H9 (cell line): ENCODE results near the gene IL25. TPM values are rescaled to one million over a fixed set of nuclear protein-coding genes. Genes with fewer than 3 reads are reported as not detected.
"Not testable (repeated sequence)": the region's sequence is repeated elsewhere in the genome, so short reads cannot be mapped to it uniquely, and the experiment has no call there.

ENCODE experiments used
- DNase-seq: peaks from one replicate; pipeline ENCODE4 v3.0.0-alpha.2; 2017
- H2AFZ ChIP-seq: one replicate; pipeline ENCODE4 v1.6.1; 2013; ENCODE audit warnings: mild to moderate bottlenecking, low read length, control low read depth, moderate library complexity
- H2AK5ac ChIP-seq: 2 replicates; pipeline ENCODE4 v1.6.1; 2013; ENCODE audit warnings: low read length, control low read depth, mixed read lengths; ENCODE audit not compliant: insufficient read length
- H2BK120ac ChIP-seq: one replicate; pipeline ENCODE4 v1.6.1; 2013; ENCODE audit warnings: low read depth, mild to moderate bottlenecking, low read length, control low read depth, inconsistent platforms; ENCODE audit not compliant: poor library complexity, severe bottlenecking
- H2BK12ac ChIP-seq: 2 replicates; pipeline ENCODE4 v1.6.1; 2013; ENCODE audit warnings: low read length, control low read depth, mixed read lengths, low read depth; ENCODE audit not compliant: insufficient read length
- H2BK15ac ChIP-seq: 2 replicates; pipeline ENCODE4 v1.6.1; 2013; ENCODE audit warnings: low read depth, low read length, control low read depth
- H2BK20ac ChIP-seq: one replicate; pipeline ENCODE4 v1.6.1; 2013; ENCODE audit warnings: low read depth, mild to moderate bottlenecking, low read length, control low read depth, inconsistent platforms; ENCODE audit not compliant: poor library complexity, severe bottlenecking
- H2BK5ac ChIP-seq: 2 replicates; pipeline ENCODE4 v1.6.1; 2013; ENCODE audit warnings: low read length, control low read depth, mixed read lengths; ENCODE audit not compliant: insufficient read length
- H3K14ac ChIP-seq: 2 replicates; pipeline ENCODE4 v1.6.1; 2013; ENCODE audit warnings: low read length, control low read depth; ENCODE audit not compliant: insufficient read depth
- H3K18ac ChIP-seq: 2 replicates; pipeline ENCODE4 v1.6.1; 2013; ENCODE audit warnings: low read depth, mild to moderate bottlenecking, mixed read lengths, low read length, control low read depth; ENCODE audit not compliant: insufficient read length
- H3K23ac ChIP-seq: 2 replicates; pipeline ENCODE4 v1.6.1; 2013; ENCODE audit warnings: low read length, control low read depth, mixed read lengths, low read depth; ENCODE audit not compliant: insufficient read length
- H3K23me2 ChIP-seq: 2 replicates; pipeline ENCODE4 v1.6.1; 2013; ENCODE audit warnings: low read depth, mild to moderate bottlenecking, mixed read lengths, low read length, control low read depth; ENCODE audit not compliant: insufficient read length, poor library complexity, severe bottlenecking
- H3K27ac ChIP-seq: 2 replicates; pipeline ENCODE4 v1.5.1; 2013; ENCODE audit warnings: low read length, control low read depth, mixed read lengths, low read depth; ENCODE audit not compliant: insufficient read length
- H3K27me3 ChIP-seq: 2 replicates; pipeline ENCODE4 v1.6.1; 2013; ENCODE audit warnings: low read length, control low read depth, inconsistent platforms; ENCODE audit not compliant: insufficient read depth
- H3K4ac ChIP-seq: 2 replicates; pipeline ENCODE4 v1.6.1; 2013; ENCODE audit warnings: low read depth, mild to moderate bottlenecking, control low read depth, inconsistent platforms, low read length, moderate library complexity
- H3K4me1 ChIP-seq: 2 replicates; pipeline ENCODE4 v1.6.1; 2013; ENCODE audit warnings: low read length, control low read depth, inconsistent platforms; ENCODE audit not compliant: insufficient read depth
- H3K4me2 ChIP-seq: 2 replicates; pipeline ENCODE4 v1.6.1; 2013; ENCODE audit warnings: low read length, control low read depth, mixed read lengths; ENCODE audit not compliant: insufficient read length, insufficient read depth
- H3K56ac ChIP-seq: 2 replicates; pipeline ENCODE4 v1.6.1; 2013; ENCODE audit warnings: low read depth, mild to moderate bottlenecking, mixed read lengths, low read length, control low read depth; ENCODE audit not compliant: insufficient read length
- H3K79me1 ChIP-seq: 2 replicates; pipeline ENCODE4 v1.6.1; 2013; ENCODE audit warnings: low read depth, mild to moderate bottlenecking, moderate library complexity, low read length, control low read depth, inconsistent platforms; ENCODE audit not compliant: insufficient read depth, poor library complexity, severe bottlenecking
- H3K79me2 ChIP-seq: 2 replicates; pipeline ENCODE4 v1.6.1; 2013; ENCODE audit warnings: low read length, control low read depth, inconsistent platforms; ENCODE audit not compliant: insufficient read depth
- H3K9ac ChIP-seq: 2 replicates; pipeline ENCODE4 v1.6.1; 2013; ENCODE audit warnings: low read length, control low read depth, mixed read lengths; ENCODE audit not compliant: insufficient read length; ENCODE audit errors: extremely low read depth
- H3K9me3 ChIP-seq: one replicate; pipeline ENCODE4 v1.6.1; 2013; ENCODE audit warnings: low read depth, low read length, inconsistent platforms; ENCODE audit not compliant: control insufficient read depth
- H3T11ph ChIP-seq: one replicate; pipeline ENCODE4 v1.6.1; 2013; ENCODE audit warnings: mild to moderate bottlenecking, low read length, control low read depth, inconsistent platforms
- H4K20me1 ChIP-seq: one replicate; pipeline ENCODE4 v1.6.1; 2013; ENCODE audit not compliant: control insufficient read depth, insufficient read length, insufficient read depth
- H4K5ac ChIP-seq: 2 replicates; pipeline ENCODE4 v1.6.1; 2013; ENCODE audit warnings: low read depth, mild to moderate bottlenecking, mixed read lengths, low read length, control low read depth; ENCODE audit not compliant: insufficient read length
- H4K8ac ChIP-seq: replicated peaks from 2 replicates; pipeline ENCODE4 v1.6.1; 2013; ENCODE audit warnings: low read length, control low read depth, mixed read lengths, low read depth; ENCODE audit not compliant: insufficient read length
- H4K91ac ChIP-seq: 2 replicates; pipeline ENCODE4 v1.6.1; 2013; ENCODE audit warnings: low read depth, mild to moderate bottlenecking, moderate library complexity, mixed read lengths, low read length, control low read depth; ENCODE audit not compliant: insufficient read length
- H3K27ac Mint-ChIP-seq, 3 experiments: 2 replicates in 2 of 3; 3 replicates in 1 of 3; pipeline ENCODE4 v1.8.0; 2020 to 2021; ENCODE audit warnings: mixed read lengths in 3 of 3, mild to moderate bottlenecking in 1 of 3, moderate library complexity in 1 of 3
- H3K27me3 Mint-ChIP-seq: 2 replicates; pipeline ENCODE4 v1.8.0; 2021; ENCODE audit warnings: low read depth, mild to moderate bottlenecking, moderate library complexity, mixed read lengths
- H3K36me3 Mint-ChIP-seq, 3 experiments: 2 replicates in 2 of 3; 3 replicates in 1 of 3; pipeline ENCODE4 v1.8.0; 2020 to 2021; ENCODE audit warnings: low read depth in 3 of 3, mixed read lengths in 3 of 3; ENCODE audit not compliant: insufficient read depth in 1 of 3
- H3K4me1 Mint-ChIP-seq, 2 experiments: 2 replicates each; pipeline ENCODE4 v1.8.0; 2020; ENCODE audit warnings: mixed read lengths in 2 of 2
- H3K4me3 Mint-ChIP-seq, 2 experiments: 2 replicates in 1 of 2; 3 replicates in 1 of 2; pipeline ENCODE4 v1.8.0; 2020 to 2021; ENCODE audit warnings: mild to moderate bottlenecking in 2 of 2, mixed read lengths in 2 of 2, moderate library complexity in 1 of 2
- H3K9me3 Mint-ChIP-seq, 2 experiments: 2 replicates in 1 of 2; 3 replicates in 1 of 2; pipeline ENCODE4 v1.8.0; 2020; ENCODE audit warnings: mild to moderate bottlenecking in 2 of 2, mixed read lengths in 2 of 2, moderate library complexity in 1 of 2
- CTCF ChIP-seq: fragments of 200-600 bp; sonication (generic); conservative IDR thresholded peaks from 3 replicates; pipeline ENCODE4 v1.8.0; 2021; ENCODE audit warnings: antibody characterized with exemption, mild to moderate bottlenecking
- WGBS: extraction: QIAGEN DNeasy Blood & Tissue Kit; methylation state at CpG from one replicate; pipeline ENCODE4 v1.1.7; 2013; ENCODE audit warnings: missing lambda C conversion rate, low lambda C conversion rate, mixed read lengths; ENCODE audit not compliant: insufficient read length; ENCODE audit errors: extremely low coverage; 5-methylcytosine and 5-hydroxymethylcytosine counted together
- total RNA-seq: library from RNA; stranded (reverse); gene quantifications from 2 replicates; pipeline ENCODE4 v1.2.1, GENCODE V29; 2021

The IL25 gene
- total RNA-seq, 1 experiment from 2014 or later: not detected

- Histone ChIP-seq H4K20me1 (no peaks in the 10 kb centered on the region), H3K4me2 (no peak overlapping the region), H2BK12ac (no peak overlapping the region), H3K14ac (no peak overlapping the region), H3K4me1 (no peaks in the 10 kb centered on the region), H4K91ac (no peak overlapping the region), H3K79me2 (no peaks in the 10 kb centered on the region), H3K18ac (no peak overlapping the region), H4K8ac (no peak overlapping the region), H3K27me3 (no peaks in the 10 kb centered on the region), H3K27ac (no peak overlapping the region), H2BK15ac (no peak overlapping the region), H3K4ac (no peak overlapping the region), H2BK20ac (no peak overlapping the region), H3K56ac (no peak overlapping the region), H2AFZ (no peak overlapping the region), H3K9me3 (no peaks in the 10 kb centered on the region), H3K23ac (no peak overlapping the region), H2BK5ac (no peak overlapping the region), H2BK120ac (no peak overlapping the region), H3T11ph (no peak overlapping the region), H3K9ac (no peak overlapping the region), H2AK5ac (no peak overlapping the region), H3K79me1 (no peaks in the 10 kb centered on the region), H4K5ac (no peak overlapping the region), H3K23me2 (no peaks in the 10 kb centered on the region)
- no peak for DNase-seq
- peaks cover 0 to 5% of the 10 kb centered on the region in 2 experiments; a peak in 3 of 4 replicates for H3K4me1 Mint-ChIP-seq
- peaks cover 0 to 3% of the 10 kb centered on the region in 2 experiments; a peak in 3 of 5 replicates for H3K9me3 Mint-ChIP-seq
- no peak overlapping the region for H3K4me3 Mint-ChIP-seq
- no peaks in the 10 kb centered on the region for H3K36me3 Mint-ChIP-seq
- TF ChIP-seq CTCF: no peak
- no peak overlapping the region for H3K27ac Mint-ChIP-seq
- no CpG with 5 or more reads among the region's 21 CpGs for WGBS
- H3K27me3 Mint-ChIP-seq: peaks cover 39% of the 10 kb centered on the region
Observed at GRCh38 chr14:23418021-23418420, 45.4 kb downstream of the IL25 start.

- peaks cover 43% of the 10 kb centered on the region for H3K27me3 Mint-ChIP-seq
- not testable (repeated sequence) for H3K4me1 Mint-ChIP-seq, H2AFZ ChIP-seq, H3K9ac ChIP-seq, H2AK5ac ChIP-seq, DNase-seq, H3K4ac ChIP-seq, H3K4me2 ChIP-seq, H3K27ac Mint-ChIP-seq, H3K27me3 ChIP-seq, H3K9me3 Mint-ChIP-seq, H3K4me3 Mint-ChIP-seq, H4K5ac ChIP-seq, H3K14ac ChIP-seq, H3K9me3 ChIP-seq, H4K8ac ChIP-seq, H2BK120ac ChIP-seq, H2BK15ac ChIP-seq, H2BK20ac ChIP-seq, H4K91ac ChIP-seq, H3K36me3 Mint-ChIP-seq, H3T11ph ChIP-seq, H4K20me1 ChIP-seq, H2BK5ac ChIP-seq, H3K4me1 ChIP-seq, H3K79me1 ChIP-seq, H3K79me2 ChIP-seq, H3K27ac ChIP-seq, H3K18ac ChIP-seq, H3K56ac ChIP-seq, H3K23ac ChIP-seq, H2BK12ac ChIP-seq, H3K23me2 ChIP-seq
- whole genome bisulfite sequencing: 100% methylated on average over 1 of the region's 17 CpGs
Observed at GRCh38 chr14:23419646-23420045, 47.0 kb downstream of the IL25 start.
